HG03442 (cell line): ENCODE data around the gene GPR183.
"Not testable (repeated sequence)": the region's sequence is repeated elsewhere in the genome, so short reads cannot be mapped to it uniquely, and the experiment has no call there.

Experiments
- ATAC-seq: cut with Tn5 transposase; IDR thresholded peaks from one replicate; pipeline ENCODE4 v1.9.1; 2021; ENCODE audit warnings: mild to moderate bottlenecking, moderate library complexity; ENCODE audit not compliant: unreplicated experiment

The GPR183 gene

DNA sequence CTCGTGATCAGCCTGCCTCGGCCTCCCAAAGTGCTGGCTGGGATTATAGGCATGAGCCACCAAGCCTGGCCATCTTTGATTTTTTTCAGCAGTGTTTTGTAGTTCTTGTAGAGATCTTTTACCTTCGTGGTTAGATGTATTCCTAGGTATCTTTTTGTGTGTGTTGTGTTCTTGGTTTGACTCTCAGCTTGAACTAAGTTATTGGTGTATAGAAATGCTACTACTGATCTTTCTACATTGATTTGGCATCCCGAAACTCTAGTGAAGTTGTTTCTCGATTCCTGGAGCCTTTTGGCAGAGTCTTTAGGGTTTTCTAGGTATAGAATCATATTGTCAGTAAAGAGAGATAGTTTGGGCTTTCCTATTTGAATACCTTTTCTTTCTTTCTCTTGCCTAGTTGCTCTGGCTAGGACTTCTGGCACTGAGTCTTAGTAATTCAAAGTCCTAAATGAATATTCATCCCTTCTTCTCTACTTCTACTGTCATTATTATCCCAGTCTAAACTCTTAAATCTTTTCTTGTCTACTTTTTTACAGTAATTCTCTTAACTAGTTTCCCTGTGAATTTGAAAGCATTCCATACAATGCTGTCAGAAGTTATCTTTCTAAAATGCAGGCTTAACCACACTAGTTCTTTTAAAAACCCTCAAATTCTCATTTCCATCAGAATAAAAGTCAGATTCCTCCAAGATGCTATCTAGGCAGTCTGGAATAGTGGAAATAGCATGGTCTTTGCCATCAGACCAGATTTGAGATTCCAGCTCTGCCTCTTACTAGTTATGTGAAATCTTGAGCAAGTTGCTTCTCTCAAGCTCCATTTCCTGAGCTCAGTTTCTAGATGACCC lies 56.0 kb downstream of the GPR183 start:
- ATAC-seq = no peak

DNA sequence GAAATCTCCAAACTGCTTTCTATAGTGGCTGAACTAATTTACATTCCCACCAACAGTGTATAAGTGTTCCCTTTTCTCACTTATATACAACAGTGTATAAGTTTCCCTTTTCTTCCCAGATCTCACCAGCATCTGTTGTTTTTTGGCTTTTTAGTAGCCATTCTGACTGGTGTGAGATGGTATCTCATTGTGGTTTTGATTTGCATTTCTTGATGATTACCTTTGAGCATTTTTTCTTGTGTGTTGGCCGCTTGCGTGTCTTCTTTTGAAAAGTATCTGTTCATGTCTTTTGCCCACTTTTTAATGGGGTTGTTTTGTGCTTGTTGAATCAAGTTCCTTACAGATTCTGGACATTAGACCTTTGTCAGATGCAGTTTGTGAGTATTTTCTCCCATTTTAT lies 57.6 kb downstream of the GPR183 start:
- not testable (repeated sequence) for ATAC-seq

DNA sequence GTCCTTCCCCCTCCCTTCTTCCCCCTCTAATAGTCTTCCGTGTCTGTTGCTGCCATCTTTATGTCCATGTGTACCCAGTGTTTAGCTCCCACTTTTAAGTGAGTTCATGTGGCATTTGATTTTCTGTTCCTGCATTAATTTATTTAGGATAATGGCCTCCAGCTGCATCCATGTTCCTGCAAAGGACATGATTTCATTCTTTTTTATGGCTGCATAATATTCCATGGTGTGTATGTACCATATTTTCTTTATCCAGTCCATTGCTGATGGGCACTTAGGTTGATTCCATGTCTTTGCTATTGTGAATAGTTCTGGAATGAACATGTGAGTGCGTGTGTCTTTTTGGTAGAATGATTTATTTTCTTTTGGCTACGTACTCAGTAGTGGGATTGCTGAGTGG lies 58.0 kb downstream of the GPR183 start:
- ATAC-seq = not testable (repeated sequence)

DNA sequence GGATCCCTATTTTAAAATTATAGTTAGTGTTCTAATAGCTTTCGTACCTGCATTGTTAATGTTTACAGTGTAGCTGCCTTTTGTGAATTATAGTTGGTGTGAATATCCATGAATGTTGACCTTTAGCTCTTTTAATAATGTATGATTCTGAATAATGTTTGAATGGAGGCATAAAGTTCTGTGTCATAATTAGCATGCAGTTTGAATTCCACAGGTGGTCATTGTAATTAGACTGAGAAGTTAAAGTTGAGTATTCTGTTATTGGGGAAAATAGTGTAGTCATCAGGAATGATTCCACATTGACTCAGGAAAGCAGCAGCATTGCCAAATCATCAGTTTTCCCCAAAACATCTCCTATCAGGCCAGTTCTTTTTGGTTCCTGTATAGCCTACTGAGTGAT lies 61.1 kb downstream of the GPR183 start:
- ATAC-seq = no peak
